Body of pancreas (tissue), 4 donors: Measurements from ENCODE around the gene GOLGA8O. TPM values are rescaled to one million over a fixed set of nuclear protein-coding genes. Genes with fewer than 3 reads are reported as not detected.
A peak's percentile ranks its signal among the peaks of the same experiment; 100 is the strongest.
"Not testable (repeated sequence)": the region's sequence is repeated elsewhere in the genome, so short reads cannot be mapped to it uniquely, and the experiment has no call there.

Experiments
- ATAC-seq: fragments of 150-250 bp; one replicate; pipeline ENCODE4 v1.9.1; 2016
- DNase-seq, 4 donors: peaks; one replicate each; pipeline ENCODE4 v3.0.0-alpha.2; 2019
- H3K27ac ChIP-seq, 4 donors: fragments of 200-600 bp; sonication (generic); 1 replicate in 3 of 4; 2 replicates in 1 of 4; pipeline versions ENCODE4 v1.5.1 to v1.6.1; 2016 to 2019; ENCODE audit warnings: mild to moderate bottlenecking in 1 of 4, mixed read lengths in 1 of 4, moderate library complexity in 1 of 4
- H3K27me3 ChIP-seq, 2 donors: fragments of 200-600 bp; sonication (generic); one replicate each; pipeline ENCODE4 v1.6.0; 2016; ENCODE audit warnings: mild to moderate bottlenecking in 1 of 2
- H3K36me3 ChIP-seq, 2 donors: fragments of 200-600 bp; sonication (generic); replicated peaks in 1 of 2; 2 replicates each; pipeline ENCODE4 v1.5.1; 2016; ENCODE audit warnings: low read depth in 2 of 2; ENCODE audit not compliant: insufficient read depth in 1 of 2
- H3K4me1 ChIP-seq: fragments of 200-600 bp; sonication (generic); one replicate; pipeline ENCODE4 v1.6.0; 2016
- H3K4me3 ChIP-seq, 2 donors: fragments of 200-600 bp; sonication (generic); 1 replicate in 1 of 2; 2 replicates in 1 of 2; pipeline ENCODE4 v1.5.1; 2016 to 2019
- H3K9me3 ChIP-seq, 3 donors: fragments of 200-600 bp; sonication (generic); 1 replicate in 2 of 3; 2 replicates in 1 of 3; pipeline ENCODE4 v1.5.1; 2016
- WGBS, 2 donors: methylation state at CpG; one replicate each; pipeline ENCODE4 v1.1.5; 2017; 5-methylcytosine and 5-hydroxymethylcytosine counted together
- intact Hi-C: fragments of 100-400 bp; cut with DNase I; formaldehyde crosslinking; loops from one replicate; pipeline ENCODE4 v1.15.1; 2023
- total RNA-seq, 2 donors: library from RNA; depleted of rRNA; stranded (reverse); fragments of >200 nt; gene quantifications; one replicate each; pipeline ENCODE4 v1.1.0, GENCODE V29; 2016

GOLGA8O gene
- not detected for total RNA-seq

- intact Hi-C loops, H3K4me3 ChIP-seq, H3K4me1 ChIP-seq, DNase-seq, H3K27ac ChIP-seq, ATAC-seq, H3K9me3 ChIP-seq, H3K36me3 ChIP-seq, H3K27me3 ChIP-seq: not testable (repeated sequence)
- WGBS, 2 donors: no CpG with 5 or more reads among the region's 7 CpGs
Observed at GRCh38 chr15:32455534-32455933, at the start of gene GOLGA8O. TSS of gene GOLGA8O (minus strand) at chr15:32455634. CDS start at chr15:32455536, 98 bp downstream.

GRCh38 chr15:32504152-32504811 is 48.8 kb upstream of the GOLGA8O start:
- H3K9me3 ChIP-seq, DNase-seq, H3K36me3 ChIP-seq, intact Hi-C loops, H3K27ac ChIP-seq, H3K4me3 ChIP-seq, H3K27me3 ChIP-seq, H3K4me1 ChIP-seq: not testable (repeated sequence)
- WGBS, 2 donors: no CpG with 5 or more reads among the region's 8 CpGs
- peak; percentile 35 for ATAC-seq

GRCh38 chr15:32502946-32503345 is 47.5 kb upstream of the GOLGA8O start:
- intact Hi-C loops, H3K9me3 ChIP-seq, H3K27ac ChIP-seq, DNase-seq, H3K4me1 ChIP-seq, H3K27me3 ChIP-seq, H3K36me3 ChIP-seq, ATAC-seq, H3K4me3 ChIP-seq: not testable (repeated sequence)
- WGBS, 2 donors: 43 to 88% methylated on average over 1 of the region's 1 CpG

- ATAC-seq, DNase-seq, intact Hi-C loops, H3K27ac ChIP-seq, H3K4me1 ChIP-seq, H3K4me3 ChIP-seq, H3K36me3 ChIP-seq, H3K9me3 ChIP-seq, H3K27me3 ChIP-seq: not testable (repeated sequence)
- no CpG with 5 or more reads among the region's 4 CpGs for WGBS, 2 donors
Observed at GRCh38 chr15:32492768-32493167, 37.3 kb upstream of the GOLGA8O start.

GRCh38 chr15:32486474-32486873 is 31.0 kb upstream of the GOLGA8O start:
- intact Hi-C loops, H3K27ac ChIP-seq, H3K4me3 ChIP-seq, DNase-seq, ATAC-seq, H3K4me1 ChIP-seq, H3K36me3 ChIP-seq, H3K27me3 ChIP-seq, H3K9me3 ChIP-seq: not testable (repeated sequence)
- 84 to 85% methylated on average over 6 to 8 of the region's 12 CpGs for WGBS, 2 donors

GRCh38 chr15:32483377-32483776 is 27.9 kb upstream of the GOLGA8O start:
- H3K9me3 ChIP-seq, ATAC-seq, H3K4me3 ChIP-seq, H3K27me3 ChIP-seq, intact Hi-C loops, H3K27ac ChIP-seq, H3K4me1 ChIP-seq, DNase-seq, H3K36me3 ChIP-seq: not testable (repeated sequence)
- 0 to 76% methylated on average over 1 to 4 of the region's 6 CpGs for WGBS, 2 donors

GRCh38 chr15:32481683-32482082 is 26.2 kb upstream of the GOLGA8O start:
- H3K27ac ChIP-seq, DNase-seq, intact Hi-C loops, H3K4me1 ChIP-seq, H3K9me3 ChIP-seq, H3K36me3 ChIP-seq, H3K4me3 ChIP-seq, ATAC-seq, H3K27me3 ChIP-seq: not testable (repeated sequence)
- no CpG with 5 or more reads among the region's 5 CpGs for WGBS, 2 donors

- intact Hi-C loops, H3K36me3 ChIP-seq, DNase-seq, H3K27ac ChIP-seq, H3K4me3 ChIP-seq, H3K9me3 ChIP-seq, ATAC-seq, H3K27me3 ChIP-seq, H3K4me1 ChIP-seq: not testable (repeated sequence)
- 94 to 95% methylated on average over 9 to 20 of the region's 23 CpGs for WGBS, 2 donors
Observed at GRCh38 chr15:32468076-32468475, 12.6 kb upstream of the GOLGA8O start.

- H3K4me3 ChIP-seq: not testable (repeated sequence)
Observed at GRCh38 chr15:32440445-32440977, 14.9 kb downstream of the GOLGA8O start.

GRCh38 chr15:32434102-32434963 is 21.1 kb downstream of the GOLGA8O start:
- intact Hi-C loops, DNase-seq, H3K4me1 ChIP-seq, H3K27me3 ChIP-seq, H3K4me3 ChIP-seq, H3K36me3 ChIP-seq, H3K27ac ChIP-seq, H3K9me3 ChIP-seq: not testable (repeated sequence)
- ATAC-seq: peak; percentile 74
- WGBS, 2 donors: no CpG with 5 or more reads among the region's 73 CpGs

More at GRCh38 chr15:32440445-32440977, 14.9 kb downstream of the GOLGA8O start:
- H3K4me1 ChIP-seq, H3K27me3 ChIP-seq, DNase-seq, intact Hi-C loops, H3K9me3 ChIP-seq, H3K36me3 ChIP-seq, H3K27ac ChIP-seq: not testable (repeated sequence)
- WGBS, 2 donors: 5% methylated on average over 4 of the region's 12 CpGs; no CpG with 5 or more reads in 1 of the 2 donors
- ATAC-seq: peak; percentile 62

- H3K4me3 ChIP-seq, H3K4me1 ChIP-seq, H3K36me3 ChIP-seq, ATAC-seq, H3K9me3 ChIP-seq, H3K27ac ChIP-seq, DNase-seq, H3K27me3 ChIP-seq, intact Hi-C loops: not testable (repeated sequence)
- 30 to 50% methylated on average over 1 of the region's 4 CpGs for WGBS, 2 donors
Observed at GRCh38 chr15:32427635-32428034, 27.8 kb downstream of the GOLGA8O start.
